GM12864 (cell line): ENCODE data around the gene ADCY1.

ENCODE experiments used
- DNase-seq: peaks from one replicate; pipeline ENCODE4 v3.0.0-alpha.2; 2011; ENCODE audit warnings: low read depth
- H3K4me3 ChIP-seq: 2 replicates; pipeline ENCODE4 v1.5.1; 2011; ENCODE audit warnings: mild to moderate bottlenecking, low read depth, low read length, control low read depth
- CTCF ChIP-seq: IDR thresholded peaks from 2 replicates; pipeline ENCODE4 v1.5.1; 2011; ENCODE audit warnings: low read depth, mild to moderate bottlenecking, moderate library complexity, low read length, control low read depth, inconsistent platforms; ENCODE audit errors: missing control alignments

The ADCY1 gene

GRCh38 chr7:45570797-45571196, 3.4 kb upstream of the ADCY1 start:
- no peak for TF ChIP-seq CTCF
- no peak overlapping the region for H3K4me3 ChIP-seq
- DNase-seq = no peak

- TF ChIP-seq CTCF = no peak
- H3K4me3 ChIP-seq = no peak overlapping the region
- no peak for DNase-seq
These were observed 964 bp upstream of the ADCY1 start for GRCh38 chr7:45573204-45573603.

GRCh38 chr7:45574416-45574668, 174 bp downstream of the ADCY1 start:
- DNase-seq = no peak

GRCh38 chr7:45574669-45575500, 717 bp downstream of the ADCY1 start:
- H3K4me3 ChIP-seq = peak overlapping the region; percentile 70
- peak; percentile 24 for TF ChIP-seq CTCF
- no peak for DNase-seq

More at GRCh38 chr7:45574416-45574668, 174 bp downstream of the ADCY1 start:
- TF ChIP-seq CTCF = no peak
- peak overlapping the region; percentile 70 for H3K4me3 ChIP-seq

GRCh38 chr7:45575501-45576248, 1.5 kb downstream of the ADCY1 start:
- DNase-seq = no peak
- H3K4me3 ChIP-seq = peak overlapping the region; percentile 70
- TF ChIP-seq CTCF = no peak

GRCh38 chr7:45576249-45576929, 2.2 kb downstream of the ADCY1 start:
- no peak overlapping the region; the same call in 1 of the 2 replicates for H3K4me3 ChIP-seq
- DNase-seq = no peak
- TF ChIP-seq CTCF = no peak
